ENCODE results near the gene MEDAG.
A peak's percentile ranks its signal among the peaks of the same experiment; 100 is the strongest.

Gene MEDAG

GRCh38 chr13:30874561-30874960 is 31.5 kb upstream of the MEDAG start:
- H2AK5ac ChIP-seq (ENCODE audit: low read length, severe bottlenecking): peak overlapping the region; percentile 3
- H3K36me3 ChIP-seq (ENCODE audit: control insufficient read depth in 1 of 2, insufficient read depth in 2 of 2, low read depth in 1 of 2, low read length in 2 of 2): no peaks in the 10 kb centered on the region
- no peaks in the 10 kb centered on the region for H3K9me3 ChIP-seq (ENCODE audit: control insufficient read depth, low read length)
- peaks cover 17% of the 10 kb centered on the region for H3K4me1 ChIP-seq (ENCODE audit: control insufficient read depth, insufficient read depth, low read depth, low read length)
- H2BK120ac ChIP-seq (ENCODE audit: low read depth, low read length): peak overlapping the region; percentile 43
- peak overlapping the region; percentile 85 for H4K8ac ChIP-seq (ENCODE audit: low read length)
- H3K4me2 ChIP-seq (ENCODE audit: low read length, poor library complexity, severe bottlenecking): no peak overlapping the region
- H2BK5ac ChIP-seq (ENCODE audit: low read depth, low read length, poor library complexity, severe bottlenecking): no peak overlapping the region
- DNase-seq: no peak
- H3K9ac ChIP-seq (ENCODE audit: low read length): peak overlapping the region; percentile 85
- no peak overlapping the region for H2AFZ ChIP-seq (ENCODE audit: low read depth, low read length)
- no peaks in the 10 kb centered on the region for H3K27me3 ChIP-seq (ENCODE audit: control insufficient read depth in 1 of 2, insufficient read depth in 1 of 2, low read length in 2 of 2)
- H3K23ac ChIP-seq (ENCODE audit: low read length in 2 of 2): no peak overlapping the region
- peak overlapping the region; percentile 55 to 91 for H3K18ac ChIP-seq (ENCODE audit: low read depth in 1 of 2, low read length in 2 of 2)
- H3K4ac ChIP-seq (ENCODE audit: low read depth in 1 of 2, low read length in 2 of 2): peak overlapping the region; percentile 60 to 78
- H3K79me1 ChIP-seq (replicated peaks; ENCODE audit: low read length, poor library complexity, severe bottlenecking): peaks cover 2% of the 10 kb centered on the region
- 87% methylated on average over 6 of the region's 6 CpGs for WGBS
- no peak overlapping the region for H3K14ac ChIP-seq (ENCODE audit: low read length in 2 of 2)
- peak overlapping the region; percentile 37 for H2BK15ac ChIP-seq (ENCODE audit: low read depth, poor library complexity, severe bottlenecking)
- no peak overlapping the region for H3K27ac ChIP-seq (ENCODE audit: low read length, poor library complexity, severe bottlenecking)
- H4K91ac ChIP-seq (ENCODE audit: low read length): peak overlapping the region; percentile 92
- H3K4me3 ChIP-seq (ENCODE audit: insufficient read depth in 1 of 2, low read depth in 1 of 2, low read length in 2 of 2): no peak overlapping the region
- peak overlapping the region; percentile 51 to 79 for H2BK12ac ChIP-seq (ENCODE audit: low read length in 2 of 2)

- Histone ChIP-seq H3K36me3 (ENCODE audit: control insufficient read depth in 1 of 2, insufficient read depth in 2 of 2, low read depth in 1 of 2, low read length in 2 of 2) (no peaks in the 10 kb centered on the region), H3K4me1 (ENCODE audit: control insufficient read depth, insufficient read depth, low read depth, low read length) (peaks cover 14% of the 10 kb centered on the region), H3K4me3 (ENCODE audit: insufficient read depth in 1 of 2, low read depth in 1 of 2, low read length in 2 of 2) (no peak overlapping the region), H3K14ac (ENCODE audit: low read length in 2 of 2) (no peak overlapping the region), H3K4ac (ENCODE audit: low read depth in 1 of 2, low read length in 2 of 2) (no peak overlapping the region), H2BK5ac (ENCODE audit: low read depth, low read length, poor library complexity, severe bottlenecking) (no peak overlapping the region), H3K9me3 (ENCODE audit: control insufficient read depth, low read length) (no peaks in the 10 kb centered on the region), H4K91ac (ENCODE audit: low read length) (no peak overlapping the region), H3K27me3 (ENCODE audit: control insufficient read depth in 1 of 2, insufficient read depth in 1 of 2, low read length in 2 of 2) (no peaks in the 10 kb centered on the region), H3K9ac (ENCODE audit: low read length) (no peak overlapping the region), H2AK5ac (ENCODE audit: low read length, severe bottlenecking) (no peak overlapping the region), H2BK15ac (ENCODE audit: low read depth, poor library complexity, severe bottlenecking) (no peak overlapping the region), H2BK120ac (ENCODE audit: low read depth, low read length) (no peak overlapping the region), H4K8ac (ENCODE audit: low read length) (no peak overlapping the region), H2BK12ac (ENCODE audit: low read length in 2 of 2) (no peak overlapping the region), H3K4me2 (ENCODE audit: low read length, poor library complexity, severe bottlenecking) (no peak overlapping the region), H3K23ac (ENCODE audit: low read length in 2 of 2) (no peak overlapping the region), H3K27ac (ENCODE audit: low read length, poor library complexity, severe bottlenecking) (peak overlapping the region; percentile 35), H3K18ac (ENCODE audit: low read depth in 1 of 2, low read length in 2 of 2) (no peak overlapping the region), H3K79me1 (replicated peaks; ENCODE audit: low read length, poor library complexity, severe bottlenecking) (no peaks in the 10 kb centered on the region), H2AFZ (ENCODE audit: low read depth, low read length) (no peak overlapping the region)
- 9% methylated on average over 1 of the region's 1 CpG for WGBS
- DNase-seq: peak; percentile 56
Observed at GRCh38 chr13:30877335-30877734, 28.7 kb upstream of the MEDAG start.

- H3K27me3 ChIP-seq (ENCODE audit: control insufficient read depth in 1 of 2, insufficient read depth in 1 of 2, low read length in 2 of 2): no peaks in the 10 kb centered on the region
- peak overlapping the region; percentile 84 for H3K9ac ChIP-seq (ENCODE audit: low read length)
- peak overlapping the region; percentile 19 to 67 for H3K18ac ChIP-seq (ENCODE audit: low read depth in 1 of 2, low read length in 2 of 2)
- no peak overlapping the region for H2BK5ac ChIP-seq (ENCODE audit: low read depth, low read length, poor library complexity, severe bottlenecking)
- 96% methylated on average over 2 of the region's 2 CpGs for WGBS
- H3K23ac ChIP-seq (ENCODE audit: low read length in 2 of 2): peak overlapping the region in 1 of 2 experiments; percentile 42
- H2BK120ac ChIP-seq (ENCODE audit: low read depth, low read length): no peak overlapping the region
- H3K4ac ChIP-seq (ENCODE audit: low read depth in 1 of 2, low read length in 2 of 2): peak overlapping the region in 1 of 2 experiments; percentile 68
- H3K4me2 ChIP-seq (ENCODE audit: low read length, poor library complexity, severe bottlenecking): no peak overlapping the region
- H3K79me1 ChIP-seq (replicated peaks; ENCODE audit: low read length, poor library complexity, severe bottlenecking): no peaks in the 10 kb centered on the region
- no peaks in the 10 kb centered on the region for H3K9me3 ChIP-seq (ENCODE audit: control insufficient read depth, low read length)
- H3K4me1 ChIP-seq (ENCODE audit: control insufficient read depth, insufficient read depth, low read depth, low read length): peaks cover 8% of the 10 kb centered on the region
- H3K4me3 ChIP-seq (ENCODE audit: insufficient read depth in 1 of 2, low read depth in 1 of 2, low read length in 2 of 2): peak overlapping the region in 1 of 2 experiments; percentile 68
- peak overlapping the region; percentile 2 for H2AK5ac ChIP-seq (ENCODE audit: low read length, severe bottlenecking)
- no peak overlapping the region for H2BK15ac ChIP-seq (ENCODE audit: low read depth, poor library complexity, severe bottlenecking)
- H3K27ac ChIP-seq (ENCODE audit: low read length, poor library complexity, severe bottlenecking): peak overlapping the region; percentile 13
- no peak overlapping the region for H4K8ac ChIP-seq (ENCODE audit: low read length)
- H2AFZ ChIP-seq (ENCODE audit: low read depth, low read length): no peak overlapping the region
- peak overlapping the region; percentile 44 to 79 for H2BK12ac ChIP-seq (ENCODE audit: low read length in 2 of 2)
- H4K91ac ChIP-seq (ENCODE audit: low read length): peak overlapping the region; percentile 1
- no peaks in the 10 kb centered on the region for H3K36me3 ChIP-seq (ENCODE audit: control insufficient read depth in 1 of 2, insufficient read depth in 2 of 2, low read depth in 1 of 2, low read length in 2 of 2)
- DNase-seq: peak; percentile 57
- H3K14ac ChIP-seq (ENCODE audit: low read length in 2 of 2): no peak overlapping the region
Observed at GRCh38 chr13:30880151-30880855, 25.8 kb upstream of the MEDAG start.

GRCh38 chr13:30880856-30881155 is 25.3 kb upstream of the MEDAG start:
- peak overlapping the region in 1 of 2 experiments; percentile 42 for H3K18ac ChIP-seq (ENCODE audit: low read depth in 1 of 2, low read length in 2 of 2)
- peak; percentile 97 for DNase-seq
- WGBS: 0% methylated on average over 4 of the region's 4 CpGs
- H3K4me2 ChIP-seq (ENCODE audit: low read length, poor library complexity, severe bottlenecking): no peak overlapping the region
- no peaks in the 10 kb centered on the region for H3K79me1 ChIP-seq (replicated peaks; ENCODE audit: low read length, poor library complexity, severe bottlenecking)
- H3K14ac ChIP-seq (ENCODE audit: low read length in 2 of 2): no peak overlapping the region
- no peak overlapping the region for H3K27ac ChIP-seq (ENCODE audit: low read length, poor library complexity, severe bottlenecking)
- H4K8ac ChIP-seq (ENCODE audit: low read length): no peak overlapping the region
- no peak overlapping the region for H3K23ac ChIP-seq (ENCODE audit: low read length in 2 of 2)
- peaks cover 8% of the 10 kb centered on the region for H3K4me1 ChIP-seq (ENCODE audit: control insufficient read depth, insufficient read depth, low read depth, low read length)
- H3K9ac ChIP-seq (ENCODE audit: low read length): peak overlapping the region; percentile 84
- H2BK12ac ChIP-seq (ENCODE audit: low read length in 2 of 2): peak overlapping the region in 1 of 2 experiments; percentile 71
- H3K9me3 ChIP-seq (ENCODE audit: control insufficient read depth, low read length): no peaks in the 10 kb centered on the region
- no peak overlapping the region for H2AK5ac ChIP-seq (ENCODE audit: low read length, severe bottlenecking)
- H2BK5ac ChIP-seq (ENCODE audit: low read depth, low read length, poor library complexity, severe bottlenecking): no peak overlapping the region
- H2BK120ac ChIP-seq (ENCODE audit: low read depth, low read length): no peak overlapping the region
- H3K4ac ChIP-seq (ENCODE audit: low read depth in 1 of 2, low read length in 2 of 2): no peak overlapping the region
- no peak overlapping the region for H2BK15ac ChIP-seq (ENCODE audit: low read depth, poor library complexity, severe bottlenecking)
- H3K4me3 ChIP-seq (ENCODE audit: insufficient read depth in 1 of 2, low read depth in 1 of 2, low read length in 2 of 2): peak overlapping the region in 1 of 2 experiments; percentile 68
- no peaks in the 10 kb centered on the region for H3K36me3 ChIP-seq (ENCODE audit: control insufficient read depth in 1 of 2, insufficient read depth in 2 of 2, low read depth in 1 of 2, low read length in 2 of 2)
- H3K27me3 ChIP-seq (ENCODE audit: control insufficient read depth in 1 of 2, insufficient read depth in 1 of 2, low read length in 2 of 2): no peaks in the 10 kb centered on the region
- no peak overlapping the region for H4K91ac ChIP-seq (ENCODE audit: low read length)
- no peak overlapping the region for H2AFZ ChIP-seq (ENCODE audit: low read depth, low read length)

Data from mesenchymal stem cell (in vitro differentiated cells and primary cell).